HL-60 (cell line): ENCODE data around the gene LDB2.

ENCODE experiments used
- DNase-seq, 2 experiments: peaks; one replicate each; pipeline ENCODE4 v3.0.0-alpha.2; 2010 to 2020; ENCODE audit warnings: low read depth in 1 of 2, low spot score in 1 of 2
- H3K27ac ChIP-seq: fragments of 250-450 bp; sonication (Bioruptor Pico); replicated peaks from 2 replicates; pipeline ENCODE4 v1.5.1; 2020; ENCODE audit warnings: mild to moderate bottlenecking, moderate library complexity
- H3K27me3 ChIP-seq: fragments of 250-450 bp; sonication (Bioruptor Pico); 2 replicates; pipeline ENCODE4 v1.5.1; 2021; ENCODE audit warnings: mild to moderate bottlenecking, moderate library complexity; ENCODE audit not compliant: insufficient read depth, poor library complexity, severe bottlenecking
- H3K4me3 ChIP-seq: replicated peaks from 2 replicates; pipeline ENCODE4 v1.5.1; 2011; ENCODE audit warnings: mild to moderate bottlenecking, control low read depth, low read length; ENCODE audit not compliant: insufficient read depth
- GABPA ChIP-seq: IDR thresholded peaks from 2 replicates; pipeline ENCODE4 v1.6.1; 2012; ENCODE audit warnings: low read depth
- POLR2AphosphoS5 ChIP-seq: IDR thresholded peaks from 2 replicates; pipeline ENCODE4 v1.6.1; 2012; ENCODE audit warnings: low read depth
- SPI1 ChIP-seq: IDR thresholded peaks from 2 replicates; pipeline ENCODE4 v1.6.1; 2012; ENCODE audit warnings: low read depth, mild to moderate bottlenecking, borderline replicate concordance
- TF ChIP-seq, protein P1 (sequence below): IDR thresholded peaks from 2 replicates; pipeline ENCODE4 v1.6.1; 2012; ENCODE audit warnings: low read depth; ENCODE audit not compliant: insufficient replicate concordance
- TF ChIP-seq, protein P2 (sequence below): IDR thresholded peaks from one replicate; pipeline ENCODE4 v1.5.1; 2011; ENCODE audit warnings: low read length, control low read depth, inconsistent platforms; ENCODE audit not compliant: insufficient read depth

The LDB2 gene

GRCh38 chr4:16830081-16830480 lies 68.4 kb downstream of the LDB2 start:
- TF ChIP-seq GABPA (no peak), POLR2AphosphoS5 (no peak), SPI1 (no peak)
- TF ChIP-seq, protein P1, sequence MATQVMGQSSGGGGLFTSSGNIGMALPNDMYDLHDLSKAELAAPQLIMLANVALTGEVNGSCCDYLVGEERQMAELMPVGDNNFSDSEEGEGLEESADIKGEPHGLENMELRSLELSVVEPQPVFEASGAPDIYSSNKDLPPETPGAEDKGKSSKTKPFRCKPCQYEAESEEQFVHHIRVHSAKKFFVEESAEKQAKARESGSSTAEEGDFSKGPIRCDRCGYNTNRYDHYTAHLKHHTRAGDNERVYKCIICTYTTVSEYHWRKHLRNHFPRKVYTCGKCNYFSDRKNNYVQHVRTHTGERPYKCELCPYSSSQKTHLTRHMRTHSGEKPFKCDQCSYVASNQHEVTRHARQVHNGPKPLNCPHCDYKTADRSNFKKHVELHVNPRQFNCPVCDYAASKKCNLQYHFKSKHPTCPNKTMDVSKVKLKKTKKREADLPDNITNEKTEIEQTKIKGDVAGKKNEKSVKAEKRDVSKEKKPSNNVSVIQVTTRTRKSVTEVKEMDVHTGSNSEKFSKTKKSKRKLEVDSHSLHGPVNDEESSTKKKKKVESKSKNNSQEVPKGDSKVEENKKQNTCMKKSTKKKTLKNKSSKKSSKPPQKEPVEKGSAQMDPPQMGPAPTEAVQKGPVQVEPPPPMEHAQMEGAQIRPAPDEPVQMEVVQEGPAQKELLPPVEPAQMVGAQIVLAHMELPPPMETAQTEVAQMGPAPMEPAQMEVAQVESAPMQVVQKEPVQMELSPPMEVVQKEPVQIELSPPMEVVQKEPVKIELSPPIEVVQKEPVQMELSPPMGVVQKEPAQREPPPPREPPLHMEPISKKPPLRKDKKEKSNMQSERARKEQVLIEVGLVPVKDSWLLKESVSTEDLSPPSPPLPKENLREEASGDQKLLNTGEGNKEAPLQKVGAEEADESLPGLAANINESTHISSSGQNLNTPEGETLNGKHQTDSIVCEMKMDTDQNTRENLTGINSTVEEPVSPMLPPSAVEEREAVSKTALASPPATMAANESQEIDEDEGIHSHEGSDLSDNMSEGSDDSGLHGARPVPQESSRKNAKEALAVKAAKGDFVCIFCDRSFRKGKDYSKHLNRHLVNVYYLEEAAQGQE = no peak
- TF ChIP-seq, protein P2, sequence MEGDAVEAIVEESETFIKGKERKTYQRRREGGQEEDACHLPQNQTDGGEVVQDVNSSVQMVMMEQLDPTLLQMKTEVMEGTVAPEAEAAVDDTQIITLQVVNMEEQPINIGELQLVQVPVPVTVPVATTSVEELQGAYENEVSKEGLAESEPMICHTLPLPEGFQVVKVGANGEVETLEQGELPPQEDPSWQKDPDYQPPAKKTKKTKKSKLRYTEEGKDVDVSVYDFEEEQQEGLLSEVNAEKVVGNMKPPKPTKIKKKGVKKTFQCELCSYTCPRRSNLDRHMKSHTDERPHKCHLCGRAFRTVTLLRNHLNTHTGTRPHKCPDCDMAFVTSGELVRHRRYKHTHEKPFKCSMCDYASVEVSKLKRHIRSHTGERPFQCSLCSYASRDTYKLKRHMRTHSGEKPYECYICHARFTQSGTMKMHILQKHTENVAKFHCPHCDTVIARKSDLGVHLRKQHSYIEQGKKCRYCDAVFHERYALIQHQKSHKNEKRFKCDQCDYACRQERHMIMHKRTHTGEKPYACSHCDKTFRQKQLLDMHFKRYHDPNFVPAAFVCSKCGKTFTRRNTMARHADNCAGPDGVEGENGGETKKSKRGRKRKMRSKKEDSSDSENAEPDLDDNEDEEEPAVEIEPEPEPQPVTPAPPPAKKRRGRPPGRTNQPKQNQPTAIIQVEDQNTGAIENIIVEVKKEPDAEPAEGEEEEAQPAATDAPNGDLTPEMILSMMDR = no peak
- no peaks in the 10 kb centered on the region for H3K27me3 ChIP-seq
- no peak overlapping the region for H3K27ac ChIP-seq
- no peak for DNase-seq
- H3K4me3 ChIP-seq = no peak overlapping the region

- H3K27ac ChIP-seq = no peak overlapping the region
- DNase-seq = no peak
- H3K4me3 ChIP-seq = no peak overlapping the region
- H3K27me3 ChIP-seq = no peaks in the 10 kb centered on the region
- no peak for TF ChIP-seq POLR2AphosphoS5
- TF ChIP-seq GABPA = no peak
- TF ChIP-seq, protein P1 = no peak
- TF ChIP-seq, protein P2 = no peak
- no peak for TF ChIP-seq SPI1
Measured at GRCh38 chr4:16827794-16828724, 70.4 kb downstream of the LDB2 start.

DNA sequence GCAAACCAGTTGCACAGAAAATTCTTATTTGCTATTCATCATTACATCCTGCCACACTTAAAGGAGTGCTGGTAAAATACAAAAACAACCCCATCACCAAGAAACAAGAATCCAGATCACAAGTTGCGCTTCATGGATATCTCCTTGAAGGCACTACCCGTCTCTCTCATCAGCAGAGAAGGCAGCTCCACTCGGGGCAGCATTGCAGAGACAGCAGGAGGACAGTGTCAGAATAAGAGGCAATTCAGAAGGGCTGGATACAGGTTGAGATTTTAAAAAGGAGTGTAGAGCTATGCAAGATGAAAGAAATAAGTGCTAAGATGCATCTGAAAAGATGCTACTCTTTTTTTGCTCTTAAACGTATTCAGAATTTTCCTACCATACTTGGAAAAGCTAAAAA lies 71.4 kb downstream of the LDB2 start:
- DNase-seq = no peak
- TF ChIP-seq, protein P1 = no peak
- TF ChIP-seq SPI1 (no peak), POLR2AphosphoS5 (no peak), GABPA (no peak)
- TF ChIP-seq, protein P2 = no peak
- Histone ChIP-seq H3K27ac (no peak overlapping the region), H3K27me3 (no peaks in the 10 kb centered on the region), H3K4me3 (no peak overlapping the region)
